Tibial nerve (tissue), 4 donors: ENCODE results near the gene VSX1. TPM values are rescaled to one million over a fixed set of nuclear protein-coding genes. Genes with fewer than 3 reads are reported as not detected.

ENCODE experiments used
- DNase-seq, 2 donors: peaks; one replicate each; pipeline ENCODE4 v3.0.0-alpha.2; 2019; ENCODE audit warnings: low spot score in 2 of 2
- H3K27ac ChIP-seq, 4 donors: fragments of 200-600 bp; sonication (generic) in 3 of 4; one replicate each; pipeline ENCODE4 v1.5.1; 2017 to 2019; ENCODE audit warnings: mild to moderate bottlenecking in 1 of 4
- H3K27me3 ChIP-seq, 2 donors: fragments of 200-600 bp; sonication (generic) in 1 of 2; one replicate each; pipeline versions ENCODE4 v1.5.1 to v1.6.0; 2017 to 2019
- H3K36me3 ChIP-seq, 3 donors: fragments of 200-600 bp; sonication (generic); one replicate each; pipeline ENCODE4 v1.5.1; 2018 to 2019
- H3K4me1 ChIP-seq, 4 donors: fragments of 200-600 bp; sonication (generic) in 3 of 4; one replicate each; pipeline ENCODE4 v1.5.1; 2017 to 2019
- H3K4me3 ChIP-seq, 4 donors: fragments of 200-600 bp; sonication (generic) in 3 of 4; one replicate each; pipeline ENCODE4 v1.5.1; 2017 to 2019; ENCODE audit warnings: mild to moderate bottlenecking in 1 of 4, moderate library complexity in 1 of 4
- H3K9me3 ChIP-seq, 4 donors: fragments of 200-600 bp; sonication (generic) in 3 of 4; one replicate each; pipeline ENCODE4 v1.5.1; 2017 to 2019
- EP300 ChIP-seq, 2 donors: sonication (generic); formaldehyde crosslinking; IDR thresholded peaks; one replicate each; pipeline ENCODE4 v1.6.1; 2017; ENCODE audit warnings: antibody characterized with exemption in 2 of 2, mild to moderate bottlenecking in 1 of 2
- POLR2A ChIP-seq, 2 donors: fragments of 450-650 bp; IDR thresholded peaks; one replicate each; pipeline ENCODE4 v1.6.1; 2017; ENCODE audit warnings: antibody characterized with exemption in 2 of 2, mild to moderate bottlenecking in 2 of 2, moderate library complexity in 2 of 2
- WGBS, 2 donors: methylation state at CpG; one replicate each; pipeline ENCODE4 v1.1.5; 2018; 5-methylcytosine and 5-hydroxymethylcytosine counted together
- total RNA-seq, 4 donors: library from RNA; depleted of rRNA; stranded (reverse); fragments of >200 nt; gene quantifications; one replicate each; pipeline ENCODE4 v1.1.0, GENCODE V29; 2016
- TF ChIP-seq, protein P1 (sequence below), 5 experiments: fragments of 200-600 bp in 3 of 5; fragments of 450-650 bp in 2 of 5; sonication (generic) in 3 of 5; IDR thresholded peaks; one replicate each; pipeline ENCODE4 v1.5.1; 2016 to 2019; ENCODE audit warnings: antibody characterized with exemption in 5 of 5, mild to moderate bottlenecking in 3 of 5, moderate library complexity in 2 of 5

Gene VSX1
- total RNA-seq, 4 donors from 2014 or later, result not detected

DNA sequence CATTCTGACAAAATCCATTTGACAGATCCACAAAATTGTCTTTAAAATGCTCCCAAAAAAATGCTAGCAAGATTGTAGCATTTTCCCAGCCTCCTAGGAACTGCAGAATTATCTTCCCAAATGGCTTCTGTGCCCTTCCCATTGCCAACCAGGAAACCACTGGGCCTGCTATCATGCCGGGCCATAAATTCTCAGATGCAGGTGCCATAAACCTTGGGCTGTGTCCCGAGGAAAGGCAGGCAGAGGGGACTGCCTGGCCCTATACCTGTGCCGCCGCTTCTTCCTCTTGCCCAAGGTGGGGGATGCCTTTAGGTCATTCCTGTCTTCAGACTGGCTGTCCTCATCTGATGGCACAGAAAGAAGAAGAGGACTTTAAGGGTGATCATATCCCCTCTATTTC lies 2.8 kb downstream of the VSX1 start:
- Histone ChIP-seq H3K36me3 (no peaks in the 10 kb centered on the region), H3K27me3 (peaks cover 0 to 99% of the 10 kb centered on the region in 2 donors), H3K4me1 (peaks cover 0 to 38% (median 13%) of the 10 kb centered on the region in 4 donors), H3K27ac (no peak overlapping the region), H3K4me3 (no peak overlapping the region), H3K9me3 (no peaks in the 10 kb centered on the region)
- no peak for TF ChIP-seq POLR2A (IDR thresholded peaks at IDR 0.05)
- TF ChIP-seq EP300 (IDR thresholded peaks at IDR 0.05), result no peak
- TF ChIP-seq, protein P1, sequence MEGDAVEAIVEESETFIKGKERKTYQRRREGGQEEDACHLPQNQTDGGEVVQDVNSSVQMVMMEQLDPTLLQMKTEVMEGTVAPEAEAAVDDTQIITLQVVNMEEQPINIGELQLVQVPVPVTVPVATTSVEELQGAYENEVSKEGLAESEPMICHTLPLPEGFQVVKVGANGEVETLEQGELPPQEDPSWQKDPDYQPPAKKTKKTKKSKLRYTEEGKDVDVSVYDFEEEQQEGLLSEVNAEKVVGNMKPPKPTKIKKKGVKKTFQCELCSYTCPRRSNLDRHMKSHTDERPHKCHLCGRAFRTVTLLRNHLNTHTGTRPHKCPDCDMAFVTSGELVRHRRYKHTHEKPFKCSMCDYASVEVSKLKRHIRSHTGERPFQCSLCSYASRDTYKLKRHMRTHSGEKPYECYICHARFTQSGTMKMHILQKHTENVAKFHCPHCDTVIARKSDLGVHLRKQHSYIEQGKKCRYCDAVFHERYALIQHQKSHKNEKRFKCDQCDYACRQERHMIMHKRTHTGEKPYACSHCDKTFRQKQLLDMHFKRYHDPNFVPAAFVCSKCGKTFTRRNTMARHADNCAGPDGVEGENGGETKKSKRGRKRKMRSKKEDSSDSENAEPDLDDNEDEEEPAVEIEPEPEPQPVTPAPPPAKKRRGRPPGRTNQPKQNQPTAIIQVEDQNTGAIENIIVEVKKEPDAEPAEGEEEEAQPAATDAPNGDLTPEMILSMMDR (IDR thresholded peaks at IDR 0.05), result no peak
- no peak for DNase-seq
- 61 to 64% methylated on average over 4 of the region's 4 CpGs for WGBS, 2 donors

DNA sequence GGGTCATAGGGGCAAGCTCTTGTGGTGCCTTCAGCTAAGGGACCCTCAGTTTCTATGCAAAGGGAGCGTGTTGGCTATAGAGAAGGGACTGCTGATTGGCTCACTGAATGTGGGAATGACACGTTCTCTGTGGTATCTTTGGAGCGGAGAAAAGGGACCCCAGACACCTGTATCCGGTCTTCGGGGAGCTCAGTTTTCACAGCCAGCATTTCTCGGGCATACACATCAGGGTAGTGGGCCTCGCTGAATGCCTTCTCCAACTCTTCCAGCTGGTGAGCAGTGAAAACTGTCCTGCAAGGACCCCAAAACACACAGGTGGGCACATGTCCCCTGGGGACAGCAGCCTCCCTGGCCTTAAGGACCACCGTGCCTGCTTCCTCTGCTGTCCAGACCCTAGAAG lies 3.3 kb downstream of the VSX1 start:
- Histone ChIP-seq H3K4me3 (no peak overlapping the region), H3K4me1 (peaks cover 0 to 33% (median 10%) of the 10 kb centered on the region in 4 donors), H3K9me3 (no peaks in the 10 kb centered on the region), H3K36me3 (no peaks in the 10 kb centered on the region), H3K27me3 (peaks cover 0 to 99% of the 10 kb centered on the region in 2 donors), H3K27ac (no peak overlapping the region)
- no peak for DNase-seq
- no peak for TF ChIP-seq POLR2A (IDR thresholded peaks at IDR 0.05)
- no peak for TF ChIP-seq EP300 (IDR thresholded peaks at IDR 0.05)
- TF ChIP-seq, protein P1 (IDR thresholded peaks at IDR 0.05), result no peak
- 71 to 87% methylated on average over 8 of the region's 8 CpGs for WGBS, 2 donors

DNA sequence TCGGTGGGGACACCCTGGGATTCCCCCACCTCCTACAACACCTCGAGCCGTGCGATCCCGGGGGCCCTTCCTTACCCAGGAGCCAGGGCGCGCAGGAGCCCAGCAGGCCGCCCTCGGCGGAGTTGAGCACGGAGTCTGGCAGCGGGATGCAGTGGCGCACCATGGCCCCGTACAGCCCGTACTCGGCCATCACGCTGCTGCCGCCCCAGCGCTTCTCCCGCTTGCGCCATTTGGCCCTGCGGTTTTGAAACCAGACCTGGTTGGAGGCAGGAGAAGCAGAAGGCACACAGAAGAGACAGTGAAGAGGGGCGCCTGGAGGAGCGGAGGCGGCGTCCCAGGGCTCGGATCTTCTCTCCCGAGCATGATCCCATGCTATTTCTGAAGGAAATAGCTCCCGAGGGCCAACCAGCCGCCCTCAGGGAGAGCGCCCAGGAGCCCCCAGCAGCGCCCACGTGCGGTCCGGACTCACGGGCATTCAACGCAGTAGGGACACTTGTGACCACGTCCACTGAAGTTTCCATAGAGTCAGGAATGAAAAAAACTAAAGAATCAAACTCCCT lies 4.3 kb downstream of the VSX1 start:
- H3K36me3 ChIP-seq, result no peaks in the 10 kb centered on the region
- no peaks in the 10 kb centered on the region for H3K9me3 ChIP-seq
- peaks cover 0 to 96% of the 10 kb centered on the region in 2 donors for H3K27me3 ChIP-seq
- H3K4me3 ChIP-seq, result peak overlapping the region in 3 of 4 donors; percentile 5 to 43 (median 28)
- 2 to 4% methylated on average over 31 to 36 of the region's 38 CpGs for WGBS, 2 donors
- H3K4me1 ChIP-seq, result peaks cover 0 to 24% (median 10%) of the 10 kb centered on the region in 4 donors
- TF ChIP-seq, protein P1 (IDR thresholded peaks at IDR 0.05), result no peak
- TF ChIP-seq POLR2A (IDR thresholded peaks at IDR 0.05) (no peak), EP300 (IDR thresholded peaks at IDR 0.05) (no peak)
- DNase-seq, result no peak
- no peak overlapping the region for H3K27ac ChIP-seq

DNA sequence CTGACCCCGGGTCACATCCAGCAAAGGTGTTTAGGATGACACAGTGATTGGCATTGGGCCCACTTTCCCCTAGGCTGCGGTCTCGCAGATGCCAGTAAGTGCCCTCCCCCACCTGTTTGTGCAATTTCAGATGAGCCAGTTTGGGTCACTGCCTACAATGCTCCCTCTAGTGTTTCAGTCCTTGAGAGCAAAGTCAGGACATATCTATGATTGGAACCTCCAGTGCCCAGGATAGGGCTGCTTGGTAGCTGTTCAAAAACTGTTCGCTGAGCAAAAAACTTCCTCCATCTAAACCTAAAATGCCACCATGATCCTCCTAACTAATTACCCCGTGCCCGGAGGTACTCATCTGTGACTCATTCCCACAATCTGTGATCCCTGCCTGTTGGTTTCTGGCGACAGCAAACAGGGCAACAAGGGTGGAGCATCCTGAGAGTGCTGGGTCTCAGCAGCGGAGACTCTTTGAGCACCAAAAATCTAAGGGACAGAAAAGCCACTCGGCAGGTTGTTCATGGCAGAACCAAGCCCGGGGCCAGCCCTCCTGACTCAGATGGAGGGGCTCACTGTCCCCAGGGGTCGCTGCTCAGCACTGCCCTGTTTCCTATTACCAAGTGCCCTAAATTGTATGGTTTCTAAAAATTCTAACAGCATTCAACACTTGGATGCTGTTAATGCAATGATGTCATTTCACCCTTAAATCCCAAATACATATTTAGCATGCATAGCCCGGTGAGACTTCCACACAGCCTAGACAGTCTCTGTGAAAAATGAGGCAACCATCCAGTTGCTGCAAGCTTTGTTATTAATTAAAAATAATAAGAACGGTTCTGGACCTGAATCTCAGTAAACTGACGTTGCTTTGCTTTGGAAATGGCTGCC lies 5.0 kb downstream of the VSX1 start:
- Histone ChIP-seq H3K36me3 (no peaks in the 10 kb centered on the region), H3K27me3 (peaks cover 0 to 96% of the 10 kb centered on the region in 2 donors), H3K27ac (no peak overlapping the region), H3K4me3 (peak overlapping the region in 3 of 4 donors; percentile 5 to 43 (median 28)), H3K4me1 (peaks cover 0 to 22% (median 10%) of the 10 kb centered on the region in 4 donors), H3K9me3 (no peaks in the 10 kb centered on the region)
- no peak for DNase-seq
- TF ChIP-seq, protein P1 (IDR thresholded peaks at IDR 0.05), result peak in 1 of 5 experiments; percentile 12
- TF ChIP-seq EP300 (IDR thresholded peaks at IDR 0.05), result no peak
- no peak for TF ChIP-seq POLR2A (IDR thresholded peaks at IDR 0.05)
- WGBS, 2 donors, result 37 to 45% methylated on average over 14 of the region's 14 CpGs

DNA sequence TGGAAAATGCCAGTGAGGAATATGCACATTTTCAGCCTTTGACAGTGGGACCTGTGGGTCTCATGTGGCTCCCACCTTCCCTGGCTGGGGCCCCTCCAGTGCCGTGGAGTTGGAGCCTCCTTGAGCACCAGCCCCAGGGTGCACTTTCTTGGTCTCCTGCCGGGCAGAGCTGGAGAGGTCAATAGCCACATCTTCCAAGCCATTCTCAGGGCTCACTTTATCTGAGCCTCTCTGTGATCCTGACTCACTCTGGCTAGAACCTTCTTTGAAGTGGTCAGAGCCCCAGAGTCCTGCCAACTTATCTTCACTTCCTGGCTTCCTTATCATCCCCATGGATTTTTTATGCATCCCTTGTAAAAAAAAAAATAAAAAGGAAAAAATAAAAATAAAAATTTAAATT lies 5.7 kb downstream of the VSX1 start:
- H3K9me3 ChIP-seq, result no peaks in the 10 kb centered on the region
- WGBS, 2 donors, result 56 to 68% methylated on average over 2 of the region's 2 CpGs
- peaks cover 0 to 96% of the 10 kb centered on the region in 2 donors for H3K27me3 ChIP-seq
- DNase-seq, result no peak
- TF ChIP-seq EP300 (IDR thresholded peaks at IDR 0.05), result no peak
- peaks cover 0 to 14% (median 10%) of the 10 kb centered on the region in 4 donors for H3K4me1 ChIP-seq
- H3K36me3 ChIP-seq, result no peaks in the 10 kb centered on the region
- no peak overlapping the region for H3K4me3 ChIP-seq
- no peak overlapping the region for H3K27ac ChIP-seq
